ENCODE data around the gene SLC9A3. TPM values are rescaled to one million over a fixed set of nuclear protein-coding genes. Genes with fewer than 3 reads are reported as not detected.

Gene SLC9A3
- total and polyA plus RNA-seq, 2 of the 13 experiments (the other 11 are each of a cell fraction or from before 2014, with no cell fraction given) = 1.5 to 1.8 TPM

- intact Hi-C loops (cut with micrococcal nuclease; ENCODE audit: unreplicated experiment) = no loop called here
- no peak overlapping the region for H2AFZ ChIP-seq (ENCODE audit: low read length)
- WGBS (ENCODE audit: low lambda C conversion rate) = 29% methylated on average over 3 of the region's 9 CpGs
- H3K27me3 ChIP-seq (ENCODE audit: control insufficient read depth in 1 of 2, insufficient read depth in 2 of 2, low read length in 2 of 2) = peaks cover 18 to 61% of the 10 kb centered on the region in 2 experiments; a peak in 4 of 5 replicates
- H3K79me2 ChIP-seq (ENCODE audit: insufficient read depth, low read length) = no peaks in the 10 kb centered on the region
- H3K4me3 ChIP-seq (replicated peaks in 1 of 3; ENCODE audit: insufficient read depth in 1 of 3, low read depth in 2 of 3, low read length in 3 of 3) = no peak overlapping the region
- DNase-seq (ENCODE audit: low spot score) = no peak
- H3K9ac ChIP-seq (ENCODE audit: insufficient read depth, low read depth, low read length) = no peak overlapping the region
- BruUV-seq (replicated peaks) = no TSS peak
- FAIRE-seq = no peak
- H3K36me3 ChIP-seq (replicated peaks in 1 of 2; ENCODE audit: control insufficient read depth in 1 of 2, insufficient read depth in 2 of 2, low read length in 2 of 2) = no peaks in the 10 kb centered on the region
- in situ Hi-C loops (cut with HindIII; ENCODE audit: extremely low pct_ligation_motif_present, low pct_unique_long_range_greater_than_20kb) = no loop called here
- no peak for TF ChIP-seq SPEN (CRISPR knock-in tag; IDR thresholded peaks at IDR 0.05; ENCODE audit: low read depth)
- TF ChIP-seq NFYB (CRISPR knock-in tag; IDR thresholded peaks at IDR 0.05) = peak; percentile 15; the same call in 1 of the 2 replicates
- no peak for ATAC-seq
- no peak overlapping the region for H3K4me2 ChIP-seq (ENCODE audit: low read depth, low read length)
- no peaks in the 10 kb centered on the region for H4K20me1 ChIP-seq (ENCODE audit: insufficient read depth, low read length)
- no peak overlapping the region for H3K27ac ChIP-seq (ENCODE audit: extremely low read length, insufficient read depth, low read length)
- H3K9me3 ChIP-seq (ENCODE audit: low read length) = no peaks in the 10 kb centered on the region
- peaks cover 22% of the 10 kb centered on the region for H3K4me1 ChIP-seq (ENCODE audit: insufficient read depth, low read length)
- ChIA-PET POLR2A (no interaction called here), CTCF (ENCODE audit: low intra/inter-chr PET ratio, low total read pairs) (no interaction called here)
Measured at GRCh38 chr5:544675-545355, 20.6 kb upstream of the SLC9A3 start.

DNA sequence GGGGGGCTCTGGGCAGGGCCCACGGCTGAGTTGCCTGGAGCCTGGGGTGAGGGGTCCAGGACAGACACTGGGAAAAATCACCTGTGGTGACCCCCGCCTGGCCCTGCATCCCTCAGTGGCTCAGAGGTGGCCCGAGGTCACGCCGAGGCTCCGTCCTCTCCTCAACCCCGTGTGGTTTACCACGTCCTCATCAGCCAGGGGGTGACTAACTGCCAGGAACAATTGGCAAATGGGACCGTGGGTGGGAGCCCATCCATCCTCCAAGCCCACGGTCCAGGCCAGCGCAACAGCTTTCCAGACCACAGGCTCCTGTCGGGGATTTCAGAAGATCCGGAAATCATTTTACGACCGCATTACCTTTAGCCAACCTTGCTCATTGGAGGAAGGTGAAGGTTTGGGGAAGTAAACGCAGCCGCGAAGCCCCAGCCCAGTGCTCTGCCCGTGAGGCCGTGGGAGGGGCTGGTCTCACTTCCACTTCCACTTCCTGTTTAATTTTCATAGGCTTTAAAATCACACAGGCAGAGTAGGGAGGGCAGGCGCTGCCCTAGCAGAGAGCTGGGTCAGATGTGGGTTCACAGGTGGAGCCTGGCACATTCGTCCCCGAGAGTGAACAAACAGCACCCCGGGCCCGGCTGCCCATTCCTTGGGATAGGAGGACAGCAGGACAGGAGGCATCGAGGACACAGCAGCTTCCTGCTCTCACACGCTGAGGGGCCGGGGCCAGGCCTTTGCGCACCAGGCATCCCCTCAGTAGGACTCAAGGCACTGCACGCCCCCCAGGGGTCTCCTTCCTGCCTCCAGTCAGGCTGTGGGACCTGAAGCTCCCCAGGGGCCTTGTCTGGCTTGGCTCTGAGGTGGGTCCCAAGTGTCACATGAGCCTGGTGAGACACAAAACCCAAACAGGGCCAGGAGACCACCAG, 19.8 kb upstream of the SLC9A3 start:
- Histone ChIP-seq H4K20me1 (ENCODE audit: insufficient read depth, low read length) (no peaks in the 10 kb centered on the region), H3K79me2 (ENCODE audit: insufficient read depth, low read length) (no peaks in the 10 kb centered on the region), H3K27me3 (ENCODE audit: control insufficient read depth in 1 of 2, insufficient read depth in 2 of 2, low read length in 2 of 2) (peaks cover 24 to 69% of the 10 kb centered on the region in 2 experiments; a peak in 4 of 5 replicates), H3K36me3 (replicated peaks in 1 of 2; ENCODE audit: control insufficient read depth in 1 of 2, insufficient read depth in 2 of 2, low read length in 2 of 2) (no peaks in the 10 kb centered on the region), H3K4me2 (ENCODE audit: low read depth, low read length) (no peak overlapping the region), H3K9me3 (ENCODE audit: low read length) (no peaks in the 10 kb centered on the region), H3K4me3 (replicated peaks in 1 of 3; ENCODE audit: insufficient read depth in 1 of 3, low read depth in 2 of 3, low read length in 3 of 3) (no peak overlapping the region), H3K9ac (ENCODE audit: insufficient read depth, low read depth, low read length) (no peak overlapping the region), H2AFZ (ENCODE audit: low read length) (no peak overlapping the region), H3K27ac (ENCODE audit: extremely low read length, insufficient read depth, low read length) (no peak overlapping the region), H3K4me1 (ENCODE audit: insufficient read depth, low read length) (peaks cover 28% of the 10 kb centered on the region)
- intact Hi-C loops (cut with micrococcal nuclease; ENCODE audit: unreplicated experiment) (no loop called here), in situ Hi-C loops (cut with HindIII; ENCODE audit: extremely low pct_ligation_motif_present, low pct_unique_long_range_greater_than_20kb) (no loop called here)
- FAIRE-seq (no peak), DNase-seq (ENCODE audit: low spot score) (no peak), ATAC-seq (no peak)
- ChIA-PET CTCF (ENCODE audit: low intra/inter-chr PET ratio, low total read pairs) (no interaction called here), POLR2A (no interaction called here)
- TF ChIP-seq ZNF724P (CRISPR knock-in tag; IDR thresholded peaks at IDR 0.05; ENCODE audit: borderline replicate concordance) (no peak), ZFP1 (CRISPR knock-in tag; IDR thresholded peaks at IDR 0.05) (no peak), ZNF44 (CRISPR knock-in tag; IDR thresholded peaks at IDR 0.05) (no peak), HDAC2 (CRISPR knock-in tag; IDR thresholded peaks at IDR 0.05) (no peak), HNRNPUL1 (IDR thresholded peaks at IDR 0.05; ENCODE audit: low read depth, low read length) (no peak), ZNF546 (CRISPR knock-in tag; conservative IDR thresholded peaks at IDR 0.05) (no peak), ZNF75D (CRISPR knock-in tag; IDR thresholded peaks at IDR 0.05; ENCODE audit: borderline replicate concordance) (no peak), NCOR1 (IDR thresholded peaks at IDR 0.05; ENCODE audit: borderline replicate concordance, low read length) (no peak), CERS6 (CRISPR knock-in tag; IDR thresholded peaks at IDR 0.05) (no peak), HMG20A (CRISPR knock-in tag; IDR thresholded peaks at IDR 0.05; ENCODE audit: borderline replicate concordance) (no peak)
- TF ChIP-seq, protein P1, sequence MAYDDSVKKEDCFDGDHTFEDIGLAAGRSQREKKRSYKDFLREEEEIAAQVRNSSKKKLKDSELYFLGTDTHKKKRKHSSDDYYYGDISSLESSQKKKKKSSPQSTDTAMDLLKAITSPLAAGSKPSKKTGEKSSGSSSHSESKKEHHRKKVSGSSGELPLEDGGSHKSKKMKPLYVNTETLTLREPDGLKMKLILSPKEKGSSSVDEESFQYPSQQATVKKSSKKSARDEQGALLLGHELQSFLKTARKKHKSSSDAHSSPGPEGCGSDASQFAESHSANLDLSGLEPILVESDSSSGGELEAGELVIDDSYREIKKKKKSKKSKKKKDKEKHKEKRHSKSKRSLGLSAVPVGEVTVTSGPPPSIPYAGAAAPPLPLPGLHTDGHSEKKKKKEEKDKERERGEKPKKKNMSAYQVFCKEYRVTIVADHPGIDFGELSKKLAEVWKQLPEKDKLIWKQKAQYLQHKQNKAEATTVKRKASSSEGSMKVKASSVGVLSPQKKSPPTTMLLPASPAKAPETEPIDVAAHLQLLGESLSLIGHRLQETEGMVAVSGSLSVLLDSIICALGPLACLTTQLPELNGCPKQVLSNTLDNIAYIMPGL (CRISPR knock-in tag; IDR thresholded peaks at IDR 0.05; ENCODE audit: borderline replicate concordance in 1 of 2, low read depth in 1 of 2) = no peak
- WGBS (ENCODE audit: low lambda C conversion rate) = 56% methylated on average over 18 of the region's 30 CpGs
- no TSS peak for BruUV-seq (replicated peaks)

Measured in HepG2 (cell line).